OCI-LY1 (cell line): ENCODE data around the gene SYT5.

Experiments used
- H2AFZ ChIP-seq: fragments of 200-600 bp; sonication (generic), shearing (Covaris generic); 2 replicates; pipeline ENCODE4 v1.6.0; 2014; ENCODE audit warnings: antibody characterized with exemption, mild to moderate bottlenecking, low read length
- H3F3A ChIP-seq: fragments of 200-600 bp; sonication (generic), shearing (Covaris generic); 2 replicates; pipeline ENCODE4 v1.6.0; 2014; ENCODE audit warnings: mild to moderate bottlenecking, antibody characterized with exemption, low read length, moderate library complexity; ENCODE audit not compliant: insufficient read depth
- H3K27ac ChIP-seq: fragments of 200-600 bp; sonication (generic); 2 replicates; pipeline ENCODE4 v1.5.1; 2014; ENCODE audit warnings: low read length, mixed run types, mild to moderate bottlenecking, low read depth; ENCODE audit not compliant: poor library complexity, severe bottlenecking
- H3K27me3 ChIP-seq: fragments of 200-600 bp; sonication (generic); 2 replicates; pipeline ENCODE4 v1.6.0; 2014; ENCODE audit warnings: antibody characterized with exemption, mild to moderate bottlenecking, low read length, moderate library complexity; ENCODE audit not compliant: insufficient read depth
- H3K36me3 ChIP-seq: fragments of 200-600 bp; sonication (generic); 2 replicates; pipeline ENCODE4 v1.6.1; 2014; ENCODE audit warnings: mild to moderate bottlenecking, antibody characterized with exemption, low read length, moderate library complexity, mixed read lengths; ENCODE audit not compliant: insufficient read depth
- H3K4me1 ChIP-seq: fragments of 200-600 bp; sonication (generic); 2 replicates; pipeline ENCODE4 v1.5.1; 2014; ENCODE audit warnings: mild to moderate bottlenecking, low read length, moderate library complexity; ENCODE audit not compliant: insufficient read depth, severe bottlenecking
- H3K4me2 ChIP-seq: fragments of 200-600 bp; sonication (generic), shearing (Covaris generic); 2 replicates; pipeline ENCODE4 v1.6.1; 2014; ENCODE audit warnings: low read length
- H3K4me3 ChIP-seq: fragments of 200-600 bp; sonication (generic); 2 replicates; pipeline ENCODE4 v1.5.1; 2014; ENCODE audit warnings: low read length, low read depth, mild to moderate bottlenecking, mixed read lengths; ENCODE audit not compliant: poor library complexity, severe bottlenecking
- H3K79me2 ChIP-seq: fragments of 200-600 bp; shearing (Covaris generic); 2 replicates; pipeline ENCODE4 v1.6.1; 2016; ENCODE audit warnings: mixed run types, low read length, mixed read lengths; ENCODE audit not compliant: insufficient read depth
- H3K9ac ChIP-seq: fragments of 200-600 bp; sonication (generic), shearing (Covaris generic); 2 replicates; pipeline ENCODE4 v1.6.1; 2014; ENCODE audit warnings: mild to moderate bottlenecking, low read length, mixed read lengths
- H3K9me2 ChIP-seq: fragments of 200-600 bp; sonication (generic), shearing (Covaris generic); 2 replicates; pipeline ENCODE4 v1.6.1; 2014; ENCODE audit warnings: low read depth, mild to moderate bottlenecking, low read length, mixed read lengths
- H3K9me3 ChIP-seq: fragments of 200-600 bp; shearing (Covaris generic); 2 replicates; pipeline ENCODE4 v1.6.1; 2014; ENCODE audit warnings: low read length, mixed read lengths
- H4K20me1 ChIP-seq: fragments of 200-600 bp; sonication (generic), shearing (Covaris generic); 2 replicates; pipeline ENCODE4 v1.6.0; 2016; ENCODE audit warnings: mild to moderate bottlenecking, low read length; ENCODE audit not compliant: insufficient read depth
- CTCF ChIP-seq: fragments of 200-600 bp; sonication (generic), shearing (Covaris generic); IDR thresholded peaks from 2 replicates; pipeline ENCODE4 v1.5.1; 2017; ENCODE audit warnings: mild to moderate bottlenecking, antibody characterized with exemption, low read length, moderate library complexity, mixed read lengths
- EZH2 ChIP-seq: fragments of 200-600 bp; sonication (generic), shearing (Covaris generic); IDR thresholded peaks from 2 replicates; pipeline ENCODE4 v1.8.0; 2017; ENCODE audit warnings: borderline replicate concordance, mixed run types, mild to moderate bottlenecking, antibody characterized with exemption, low read length, moderate library complexity, mixed read lengths

The SYT5 gene

GRCh38 chr19:55178781-55179599, 1.1 kb downstream of the SYT5 start:
- no peak overlapping the region for H3K9ac ChIP-seq

GRCh38 chr19:55176076-55176475, 4.0 kb downstream of the SYT5 start:
- H3K9ac ChIP-seq: no peak overlapping the region
- H3K27me3 ChIP-seq: peaks cover 8% of the 10 kb centered on the region; the same call in 1 of the 2 replicates
- H3K79me2 ChIP-seq: no peaks in the 10 kb centered on the region
- H3K4me2 ChIP-seq: no peak overlapping the region
- no peaks in the 10 kb centered on the region for H3F3A ChIP-seq
- H3K36me3 ChIP-seq: no peaks in the 10 kb centered on the region
- H2AFZ ChIP-seq: no peak overlapping the region
- no peaks in the 10 kb centered on the region for H3K9me3 ChIP-seq
- no peaks in the 10 kb centered on the region for H4K20me1 ChIP-seq
- no peak overlapping the region for H3K27ac ChIP-seq
- H3K4me1 ChIP-seq: peaks cover 16% of the 10 kb centered on the region
- H3K4me3 ChIP-seq: no peak overlapping the region
- H3K9me2 ChIP-seq: no peaks in the 10 kb centered on the region
- no peak for TF ChIP-seq CTCF
- TF ChIP-seq EZH2: no peak

More at GRCh38 chr19:55178781-55179599, 1.1 kb downstream of the SYT5 start:
- TF ChIP-seq EZH2: no peak
- no peak for TF ChIP-seq CTCF
- Histone ChIP-seq H3K9me3 (no peaks in the 10 kb centered on the region), H2AFZ (no peak overlapping the region), H3K36me3 (no peaks in the 10 kb centered on the region), H3K4me1 (peaks cover 16% of the 10 kb centered on the region), H3K27me3 (peaks cover 3% of the 10 kb centered on the region; the same call in 1 of the 2 replicates), H3K27ac (no peak overlapping the region), H3K4me3 (peak overlapping the region; percentile 55), H3K4me2 (peak overlapping the region; percentile 72), H3F3A (no peaks in the 10 kb centered on the region), H4K20me1 (no peaks in the 10 kb centered on the region), H3K79me2 (no peaks in the 10 kb centered on the region), H3K9me2 (no peaks in the 10 kb centered on the region)

- no peak overlapping the region for H3K4me3 ChIP-seq
- no peak overlapping the region for H2AFZ ChIP-seq
- no peaks in the 10 kb centered on the region for H4K20me1 ChIP-seq
- H3F3A ChIP-seq: no peaks in the 10 kb centered on the region
- TF ChIP-seq EZH2 (no peak), CTCF (no peak)
- peaks cover 16% of the 10 kb centered on the region for H3K4me1 ChIP-seq
- no peaks in the 10 kb centered on the region for H3K9me3 ChIP-seq
- H3K9ac ChIP-seq: no peak overlapping the region
- H3K27me3 ChIP-seq: peaks cover 8% of the 10 kb centered on the region; the same call in 1 of the 2 replicates
- H3K9me2 ChIP-seq: no peaks in the 10 kb centered on the region
- H3K79me2 ChIP-seq: no peaks in the 10 kb centered on the region
- no peak overlapping the region for H3K27ac ChIP-seq
- no peak overlapping the region for H3K4me2 ChIP-seq
- no peaks in the 10 kb centered on the region for H3K36me3 ChIP-seq
Measured at GRCh38 chr19:55175117-55175867, 4.8 kb downstream of the SYT5 start.
